ENCODE results near the gene RSPO3. TPM values are rescaled to one million over a fixed set of nuclear protein-coding genes. Genes with fewer than 3 reads are reported as not detected.

Gene RSPO3
- total RNA-seq, 1 experiment from 2014 or later: not detected

GRCh38 chr6:127131772-127132376 is 13.4 kb downstream of the RSPO3 start:
- Histone ChIP-seq H3K27ac (ENCODE audit: low read length) (no peak overlapping the region), H3K27me3 (ENCODE audit: low read length) (no peaks in the 10 kb centered on the region), H3K9ac (ENCODE audit: low read length) (no peak overlapping the region), H3K4me1 (ENCODE audit: insufficient read depth, low read length) (no peaks in the 10 kb centered on the region), H2AFZ (ENCODE audit: low read length) (no peak overlapping the region), H3K4me2 (ENCODE audit: low read length) (no peak overlapping the region), H3K9me2 (replicated peaks; ENCODE audit: low read length) (no peaks in the 10 kb centered on the region), H3F3A (ENCODE audit: low read length, unreplicated experiment) (no peaks in the 10 kb centered on the region), H3K4me3 (ENCODE audit: low read length) (no peak overlapping the region), H3K36me3 (ENCODE audit: low read depth, low read length) (no peaks in the 10 kb centered on the region), H3K9me3 (ENCODE audit: low read length) (no peaks in the 10 kb centered on the region), H4K20me1 (ENCODE audit: low read length) (no peaks in the 10 kb centered on the region), H3K79me2 (ENCODE audit: low read length) (no peaks in the 10 kb centered on the region)
- BruUV-seq (replicated peaks): no TSS peak
- DNase-seq (no peak), ATAC-seq (no peak)
- intact Hi-C loops (cut with micrococcal nuclease): loop anchor here (5.0 kb wide), 1 partner anchor 135 kb away; the partner anchor contains the start of gene RNF146
- POLR2A ChIA-PET (ENCODE audit: unreplicated experiment): no interaction called here
- CTCF ChIA-PET: no interaction called here
- no peak for TF ChIP-seq EZH2 (IDR thresholded peaks at IDR 0.05; ENCODE audit: low read length, unreplicated experiment)
- TF ChIP-seq CTCF (conservative IDR thresholded peaks at IDR 0.05; ENCODE audit: low read depth, low read length): no peak
- TF ChIP-seq EZH2phosphoT487 (IDR thresholded peaks at IDR 0.05; ENCODE audit: borderline replicate concordance, low read length): no peak

GRCh38 chr6:127134136-127134535 is 15.7 kb downstream of the RSPO3 start:
- Histone ChIP-seq H2AFZ (ENCODE audit: low read length) (no peak overlapping the region), H3K9me3 (ENCODE audit: low read length) (no peaks in the 10 kb centered on the region), H3K9ac (ENCODE audit: low read length) (no peak overlapping the region), H3K4me3 (ENCODE audit: low read length) (no peak overlapping the region), H3K36me3 (ENCODE audit: low read depth, low read length) (no peaks in the 10 kb centered on the region), H3K27ac (ENCODE audit: low read length) (no peak overlapping the region), H3K4me2 (ENCODE audit: low read length) (no peak overlapping the region), H3K79me2 (ENCODE audit: low read length) (no peaks in the 10 kb centered on the region), H3K27me3 (ENCODE audit: low read length) (no peaks in the 10 kb centered on the region), H4K20me1 (ENCODE audit: low read length) (no peaks in the 10 kb centered on the region), H3F3A (ENCODE audit: low read length, unreplicated experiment) (no peaks in the 10 kb centered on the region), H3K4me1 (ENCODE audit: insufficient read depth, low read length) (no peaks in the 10 kb centered on the region), H3K9me2 (replicated peaks; ENCODE audit: low read length) (no peaks in the 10 kb centered on the region)
- no peak for DNase-seq
- intact Hi-C loops (cut with micrococcal nuclease): loop anchor here (5.0 kb wide), 1 partner anchor 133 kb away; the partner anchor contains the start of gene RNF146
- ATAC-seq: no peak
- CTCF ChIA-PET: no interaction called here
- no TSS peak for BruUV-seq (replicated peaks)
- no peak for TF ChIP-seq CTCF (conservative IDR thresholded peaks at IDR 0.05; ENCODE audit: low read depth, low read length)
- no peak for TF ChIP-seq EZH2phosphoT487 (IDR thresholded peaks at IDR 0.05; ENCODE audit: borderline replicate concordance, low read length)
- TF ChIP-seq EZH2 (IDR thresholded peaks at IDR 0.05; ENCODE audit: low read length, unreplicated experiment): no peak
- POLR2A ChIA-PET (ENCODE audit: unreplicated experiment): no interaction called here

- Histone ChIP-seq H3K27me3 (ENCODE audit: low read length) (no peaks in the 10 kb centered on the region), H3K36me3 (ENCODE audit: low read depth, low read length) (no peaks in the 10 kb centered on the region), H3K4me1 (ENCODE audit: insufficient read depth, low read length) (no peaks in the 10 kb centered on the region), H2AFZ (ENCODE audit: low read length) (no peak overlapping the region), H3K27ac (ENCODE audit: low read length) (no peak overlapping the region), H3F3A (ENCODE audit: low read length, unreplicated experiment) (no peaks in the 10 kb centered on the region), H3K4me3 (ENCODE audit: low read length) (no peak overlapping the region), H3K9me2 (replicated peaks; ENCODE audit: low read length) (no peaks in the 10 kb centered on the region), H3K79me2 (ENCODE audit: low read length) (no peaks in the 10 kb centered on the region), H4K20me1 (ENCODE audit: low read length) (no peaks in the 10 kb centered on the region), H3K4me2 (ENCODE audit: low read length) (no peak overlapping the region), H3K9me3 (ENCODE audit: low read length) (no peaks in the 10 kb centered on the region), H3K9ac (ENCODE audit: low read length) (no peak overlapping the region)
- CTCF ChIA-PET: no interaction called here
- TF ChIP-seq EZH2phosphoT487 (IDR thresholded peaks at IDR 0.05; ENCODE audit: borderline replicate concordance, low read length) (no peak), CTCF (conservative IDR thresholded peaks at IDR 0.05; ENCODE audit: low read depth, low read length) (no peak), EZH2 (IDR thresholded peaks at IDR 0.05; ENCODE audit: low read length, unreplicated experiment) (no peak)
- ATAC-seq (no peak; the same call in 1 of the 2 replicates), DNase-seq (no peak)
- intact Hi-C loops (cut with micrococcal nuclease): no loop called here
- POLR2A ChIA-PET (ENCODE audit: unreplicated experiment): no interaction called here
- BruUV-seq (replicated peaks): no TSS peak
Measured at GRCh38 chr6:127136786-127137185, 18.3 kb downstream of the RSPO3 start.

All from PC-3 (cell line).